Stimulated activated CD8-positive, alpha-beta memory T cell treated with anti-CD3 and anti-CD28 coated beads, Interleukin-7, amount 100 ng/mL, for 1 hour (primary cell): ENCODE data around the gene ADD3.
"Not testable (repeated sequence)": the region's sequence is repeated elsewhere in the genome, so short reads cannot be mapped to it uniquely, and the experiment has no call there.

Experiments
- DNase-seq, 2 donors: peaks; one replicate each; pipeline ENCODE4 v3.0.0-alpha.2; 2020; ENCODE audit warnings: low read depth in 2 of 2

The ADD3 gene

DNA sequence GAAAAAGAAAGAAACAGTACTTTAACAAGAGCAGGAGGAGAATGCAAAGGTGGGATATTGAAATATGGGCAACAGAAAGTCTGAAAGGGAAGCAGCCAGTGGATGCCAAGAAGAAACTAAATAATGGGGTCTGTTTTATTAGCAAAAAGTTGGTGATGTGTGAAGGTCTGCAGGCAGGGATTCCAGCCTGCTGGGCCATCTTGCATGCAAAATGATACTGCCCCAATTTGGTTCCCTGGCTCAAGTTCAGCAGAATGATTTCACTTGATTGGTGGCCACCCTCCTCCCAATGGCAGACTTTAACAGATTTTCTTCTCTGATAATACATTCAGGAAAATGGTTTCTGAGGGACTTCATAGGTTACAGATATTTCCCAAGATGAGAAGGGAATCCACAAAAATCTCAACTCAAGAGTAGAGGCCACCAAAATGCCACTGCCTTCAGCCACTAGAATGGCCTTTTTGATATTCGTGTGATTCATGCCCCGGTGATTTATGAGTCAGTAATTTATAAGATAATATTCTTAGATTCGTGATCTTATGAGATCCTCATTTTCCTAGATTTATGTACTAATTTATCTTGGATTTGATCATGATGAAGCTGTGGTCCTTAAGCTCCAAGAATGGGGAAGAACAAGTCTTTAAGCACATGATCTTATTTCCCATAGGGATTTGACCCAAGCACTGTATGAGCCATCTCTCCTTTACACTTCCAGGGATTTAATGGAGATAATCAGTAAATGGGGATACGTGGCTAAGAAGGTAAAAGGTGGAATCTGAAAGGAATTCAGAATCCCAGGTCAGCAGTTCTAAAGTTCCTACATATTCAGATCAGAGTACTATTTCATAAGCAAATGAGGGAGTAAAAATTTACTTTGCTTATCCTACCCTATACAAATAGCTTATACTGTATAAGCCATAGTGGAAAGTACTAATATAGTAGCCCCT lies 32.3 kb upstream of the ADD3 start:
- no peak for DNase-seq

DNA sequence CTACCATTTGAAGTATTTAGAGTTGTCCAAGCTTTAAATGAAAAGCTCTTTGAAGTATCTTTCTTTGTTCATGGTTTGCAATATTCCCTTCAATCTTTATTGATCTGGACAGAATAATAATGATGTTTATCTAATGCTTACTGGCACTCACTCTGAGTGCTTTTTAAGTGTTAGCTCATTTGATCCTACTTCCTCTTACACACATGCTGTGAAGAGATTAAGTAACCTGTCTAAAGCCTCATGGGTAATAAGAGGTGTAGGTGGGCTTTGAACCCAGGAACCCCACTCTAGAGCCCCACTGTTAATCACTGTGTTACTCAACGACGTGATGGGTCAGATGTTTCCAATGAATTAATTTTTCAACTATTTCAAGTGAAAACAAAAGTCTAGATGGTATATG lies 31.1 kb upstream of the ADD3 start:
- no peak for DNase-seq

DNA sequence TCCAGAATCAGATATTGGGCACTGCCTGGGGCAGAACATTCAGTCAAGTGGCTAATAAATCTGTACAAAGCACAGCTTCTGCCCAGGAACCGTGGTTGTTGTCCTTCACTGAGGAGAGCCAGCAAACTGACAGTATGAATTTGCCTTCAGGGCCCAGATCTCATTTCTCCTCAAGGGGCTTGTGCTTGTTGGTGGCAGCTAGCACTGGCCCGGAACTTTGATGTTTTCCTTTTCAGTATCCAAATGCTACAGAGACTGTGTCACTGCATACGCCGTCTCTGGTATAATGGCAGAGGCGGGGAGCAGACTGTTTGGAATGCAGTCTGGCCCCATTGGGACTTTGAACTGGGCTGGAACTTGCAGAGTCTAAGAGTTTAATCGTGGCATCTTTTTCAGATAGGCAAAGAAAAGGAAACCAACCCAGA lies 30.4 kb upstream of the ADD3 start:
- DNase-seq: no peak

DNA sequence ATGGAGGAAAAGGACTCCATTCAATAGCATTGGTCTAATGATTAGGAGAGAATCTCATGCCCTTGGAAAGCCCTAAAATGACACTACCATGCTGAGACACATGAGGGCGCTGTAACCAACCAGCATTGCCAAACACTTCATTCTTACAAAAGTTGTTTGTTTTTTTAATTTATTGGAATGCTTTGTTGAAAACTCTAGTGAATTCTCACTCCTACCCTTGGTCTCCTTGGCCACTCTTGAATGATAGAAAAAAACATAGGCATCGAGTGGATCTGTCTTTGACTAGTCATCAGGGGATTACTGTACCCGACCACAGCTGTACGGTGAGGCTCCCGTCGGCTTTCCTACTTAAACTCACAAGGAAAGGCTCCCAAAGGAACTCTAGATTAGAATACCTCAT lies 29.3 kb upstream of the ADD3 start:
- DNase-seq: peak; percentile 17 to 41

DNA sequence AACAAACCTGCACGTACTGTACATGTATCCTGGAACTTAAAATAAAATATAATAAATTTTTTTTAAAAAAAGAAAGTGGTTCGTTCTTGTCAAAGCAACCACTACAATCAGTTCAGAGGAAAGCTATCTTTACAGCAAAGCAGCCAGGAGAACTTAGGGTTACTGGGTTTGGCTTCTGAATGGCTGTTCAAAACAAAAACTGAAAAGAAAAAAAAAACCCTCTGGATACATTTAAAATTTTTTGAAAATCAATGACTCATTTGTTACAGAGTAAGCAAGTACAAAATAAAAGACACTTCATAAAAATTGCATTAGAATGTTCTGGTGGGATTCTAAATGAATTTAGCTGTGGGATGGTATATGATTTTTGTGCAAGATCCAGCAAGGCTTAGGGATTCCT lies 28.6 kb upstream of the ADD3 start:
- no peak for DNase-seq

DNA sequence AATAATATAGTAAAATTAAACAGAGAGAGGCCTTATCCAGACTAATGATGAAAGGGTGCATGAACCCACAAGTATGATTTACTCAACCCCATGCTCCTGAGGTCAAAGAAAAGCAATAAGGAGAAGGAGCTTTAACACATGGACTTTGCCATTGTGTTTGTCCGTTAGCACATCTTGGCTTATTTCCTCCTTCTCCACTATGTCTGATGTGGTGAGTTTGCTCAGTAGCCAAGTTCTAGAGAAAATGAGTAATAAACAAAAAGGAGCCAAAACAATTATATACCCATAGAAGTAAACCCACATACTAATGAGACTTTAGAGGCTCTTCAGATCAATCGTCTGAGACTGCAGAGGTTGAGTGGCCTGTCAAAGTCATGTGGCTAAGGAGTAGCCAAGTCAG lies 26.1 kb upstream of the ADD3 start:
- no peak for DNase-seq

DNA sequence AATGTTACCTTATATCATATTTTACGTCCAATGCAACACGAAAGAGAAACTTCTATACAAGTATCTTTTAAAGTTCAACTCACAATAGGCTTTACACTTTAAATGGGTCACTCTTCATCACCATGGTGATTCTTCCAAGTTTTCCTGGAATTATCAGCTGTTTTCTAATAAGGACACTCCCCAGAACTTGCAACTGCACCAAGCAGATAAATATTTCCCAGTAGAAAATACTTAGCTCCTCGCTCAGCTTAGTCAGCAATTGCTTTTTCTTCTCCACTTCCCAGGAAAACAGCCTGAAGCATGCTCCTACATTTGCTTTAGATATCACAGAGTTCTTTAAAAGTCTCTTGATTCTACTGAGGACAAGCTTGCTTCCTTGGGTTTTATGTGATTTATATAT lies 25.7 kb upstream of the ADD3 start:
- DNase-seq: no peak

DNA sequence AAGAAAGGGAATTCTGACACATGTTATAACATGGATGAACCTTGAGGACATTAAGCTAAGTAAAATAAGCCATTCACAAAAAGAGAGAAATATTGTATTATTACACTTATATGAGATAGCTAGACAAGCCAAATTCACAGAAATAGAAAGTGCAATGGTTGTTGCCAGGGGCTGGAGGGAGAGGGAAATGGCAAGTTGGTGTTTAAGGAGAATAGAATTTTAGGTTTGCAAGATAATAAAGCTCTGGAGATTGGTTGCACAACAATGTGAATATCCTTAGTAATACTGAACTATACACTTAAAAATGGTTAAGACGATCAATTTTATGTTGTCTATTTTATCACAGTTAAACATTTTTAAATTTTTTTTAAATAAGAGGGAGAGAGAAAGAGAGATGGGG lies 25.0 kb upstream of the ADD3 start:
- DNase-seq: no peak

DNA sequence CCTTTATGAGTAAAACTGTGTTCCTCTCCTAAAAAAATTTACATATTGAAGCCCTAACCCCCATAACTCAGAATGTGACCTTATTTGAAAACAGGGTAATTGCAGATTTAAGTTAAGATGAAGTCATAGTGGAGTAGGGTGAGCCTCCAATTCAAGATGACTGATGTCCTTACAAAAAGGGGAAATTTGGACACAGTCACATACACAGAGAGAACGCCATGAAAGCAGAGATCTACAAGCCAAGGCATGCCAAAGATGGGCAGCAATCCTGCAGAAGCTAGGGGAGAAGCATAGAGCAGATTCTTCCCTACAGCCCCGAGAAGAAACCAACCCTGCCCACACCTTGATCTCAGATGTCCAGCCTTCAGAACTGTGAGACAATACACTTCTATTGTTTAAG lies 23.8 kb upstream of the ADD3 start:
- no peak for DNase-seq

DNA sequence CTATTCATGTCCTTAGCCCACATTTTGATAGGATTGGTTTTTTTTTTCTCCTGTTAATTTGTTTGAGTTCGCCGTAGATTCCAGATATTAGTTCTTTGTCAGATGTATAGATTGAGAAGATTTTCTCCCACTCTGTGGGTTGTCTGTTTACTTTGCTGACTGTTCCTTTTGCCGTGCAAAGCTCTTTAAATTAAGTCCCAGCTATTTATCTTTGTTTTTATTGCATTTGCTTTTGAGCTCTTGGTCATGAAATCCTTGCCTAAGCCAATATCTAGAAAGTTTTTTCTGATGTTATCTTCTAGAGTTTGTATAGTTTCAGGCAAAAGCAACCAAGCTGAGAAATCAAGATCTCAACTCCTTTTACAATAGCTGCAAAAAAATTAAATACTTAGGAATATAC lies 22.0 kb upstream of the ADD3 start:
- not testable (repeated sequence) for DNase-seq

DNA sequence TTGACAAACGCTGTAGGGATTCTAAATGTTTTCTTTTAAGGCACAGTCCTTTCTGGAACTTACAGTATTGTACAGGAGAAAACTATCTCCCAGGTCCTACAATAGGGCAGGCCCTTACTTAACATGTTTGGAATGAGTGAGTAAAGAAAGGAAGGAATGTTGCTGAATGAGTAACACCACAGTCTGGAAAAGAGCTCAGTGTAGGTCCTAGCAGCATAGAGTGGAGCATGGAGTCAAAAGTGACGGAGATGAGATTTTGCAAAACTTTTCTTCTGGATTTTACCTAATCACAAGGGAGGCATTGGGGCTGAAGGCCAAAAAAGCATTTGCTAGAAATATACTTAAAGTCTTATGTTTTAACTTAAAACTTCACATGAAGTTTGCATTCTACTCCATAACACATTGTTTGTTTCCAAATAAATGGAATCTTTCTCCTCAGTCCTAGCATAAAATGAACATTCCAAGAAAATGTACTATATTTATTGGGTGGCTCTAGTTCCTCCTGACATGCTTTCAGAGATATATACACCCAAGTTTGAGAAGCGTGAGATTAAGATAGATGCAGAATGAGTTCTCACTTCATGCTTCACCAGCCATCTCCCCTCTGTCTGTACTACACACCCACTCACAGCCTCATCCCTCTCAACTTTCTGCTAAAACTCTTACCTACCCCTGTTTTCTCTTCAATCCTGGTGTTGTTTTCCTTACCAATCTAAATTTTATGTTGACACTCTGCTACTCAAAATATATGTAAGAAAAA lies 20.2 kb upstream of the ADD3 start:
- no peak for DNase-seq

DNA sequence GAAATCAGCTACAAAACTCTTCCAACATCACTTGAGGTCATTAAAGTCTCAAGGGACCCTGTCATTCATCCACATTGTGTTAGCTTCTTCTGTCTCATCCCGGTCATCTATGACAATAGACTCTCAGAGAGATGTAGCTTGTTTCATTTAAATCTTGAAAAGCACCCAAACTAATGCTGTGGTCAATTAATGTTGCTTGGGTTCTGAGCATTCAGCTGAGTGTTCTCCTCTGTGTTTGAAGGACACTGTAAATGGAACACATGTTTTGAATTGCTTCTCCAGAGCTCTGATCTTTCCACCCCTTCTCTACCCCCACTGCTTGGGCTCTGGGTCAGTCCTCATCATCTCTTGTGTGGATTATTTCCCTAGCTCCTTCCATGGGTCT lies 19.6 kb upstream of the ADD3 start:
- DNase-seq: no peak

DNA sequence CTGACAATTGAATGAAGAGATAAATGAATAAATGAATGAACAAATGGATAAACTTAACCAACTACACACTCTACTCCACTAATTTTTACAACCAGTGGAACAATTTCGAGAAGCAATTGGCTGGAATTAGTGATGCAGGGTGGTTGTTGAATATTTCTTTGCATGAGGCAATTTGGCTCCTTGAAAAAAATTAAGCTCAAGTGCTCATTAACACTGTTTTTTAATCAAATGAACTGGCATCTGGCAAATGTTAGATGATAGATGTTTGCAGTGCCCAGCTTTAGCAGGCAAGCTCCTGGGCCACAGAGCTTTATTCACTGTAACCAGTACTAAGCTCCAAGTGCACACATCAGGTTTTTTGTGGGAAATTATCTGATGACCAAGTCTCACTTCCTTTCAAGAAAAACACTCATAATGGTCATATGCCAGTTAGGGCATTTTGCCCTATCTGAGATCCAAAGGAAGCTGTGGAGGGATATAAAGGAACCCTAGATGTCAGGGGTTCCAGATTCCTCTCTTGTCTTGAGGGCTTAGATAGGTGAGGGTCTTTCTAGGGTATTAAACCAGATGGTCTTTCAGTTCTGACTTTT lies 16.4 kb upstream of the ADD3 start:
- DNase-seq: no peak

DNA sequence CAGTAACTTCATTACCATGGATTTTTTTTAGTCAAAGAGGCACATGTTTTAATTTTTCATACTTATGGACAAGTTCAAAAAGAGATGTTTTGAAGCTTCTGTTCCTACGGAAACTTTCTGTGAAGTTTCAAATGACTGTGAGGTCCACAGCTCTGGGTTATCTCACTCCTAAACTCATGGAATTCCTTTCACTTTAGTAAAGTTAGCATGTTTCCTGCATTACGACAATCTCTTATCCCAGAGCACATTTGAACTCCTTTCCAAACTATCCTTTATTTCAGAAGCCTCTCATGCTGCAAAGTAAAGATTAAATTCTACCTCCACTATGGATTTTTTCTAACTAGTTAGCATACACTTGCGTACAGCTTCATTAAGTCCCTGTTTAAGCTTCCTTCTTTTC lies 15.3 kb upstream of the ADD3 start:
- DNase-seq: no peak

DNA sequence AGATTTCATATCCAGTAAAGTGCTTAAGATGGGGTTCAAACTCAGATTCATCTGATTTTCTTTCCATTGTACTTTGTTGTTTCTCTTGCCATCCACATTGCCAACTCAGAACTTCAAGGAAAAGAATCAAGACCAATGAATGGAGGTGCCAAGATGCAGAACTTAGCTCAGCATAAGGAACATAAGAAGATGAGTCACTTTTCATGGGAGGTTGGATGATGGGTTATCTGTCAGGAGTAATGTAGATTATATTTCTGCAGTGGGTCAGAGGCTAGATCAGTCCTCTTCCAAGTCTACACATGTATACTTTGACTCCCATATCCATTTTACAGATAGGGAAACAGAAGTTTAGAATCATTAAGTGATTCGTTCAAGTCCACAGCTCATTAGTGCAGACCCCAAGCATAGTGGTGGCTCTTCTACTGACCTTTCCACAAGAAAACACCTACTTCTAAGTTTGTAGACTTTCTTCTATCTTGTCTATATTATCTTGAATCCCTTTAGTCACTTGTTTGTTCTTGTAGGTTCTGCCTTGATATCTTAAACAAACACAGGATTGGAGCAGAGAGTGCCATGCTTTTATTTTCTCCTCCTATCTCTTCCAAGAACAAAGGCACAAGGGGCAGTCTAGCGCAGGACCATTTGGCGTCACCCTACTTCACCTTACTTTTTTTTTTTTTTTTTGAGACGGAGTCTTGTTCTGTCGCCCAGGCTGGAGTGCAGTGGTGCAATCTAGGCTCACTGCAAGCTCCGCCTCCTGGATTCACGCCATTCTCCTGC lies 14.0 kb upstream of the ADD3 start:
- DNase-seq: no peak

DNA sequence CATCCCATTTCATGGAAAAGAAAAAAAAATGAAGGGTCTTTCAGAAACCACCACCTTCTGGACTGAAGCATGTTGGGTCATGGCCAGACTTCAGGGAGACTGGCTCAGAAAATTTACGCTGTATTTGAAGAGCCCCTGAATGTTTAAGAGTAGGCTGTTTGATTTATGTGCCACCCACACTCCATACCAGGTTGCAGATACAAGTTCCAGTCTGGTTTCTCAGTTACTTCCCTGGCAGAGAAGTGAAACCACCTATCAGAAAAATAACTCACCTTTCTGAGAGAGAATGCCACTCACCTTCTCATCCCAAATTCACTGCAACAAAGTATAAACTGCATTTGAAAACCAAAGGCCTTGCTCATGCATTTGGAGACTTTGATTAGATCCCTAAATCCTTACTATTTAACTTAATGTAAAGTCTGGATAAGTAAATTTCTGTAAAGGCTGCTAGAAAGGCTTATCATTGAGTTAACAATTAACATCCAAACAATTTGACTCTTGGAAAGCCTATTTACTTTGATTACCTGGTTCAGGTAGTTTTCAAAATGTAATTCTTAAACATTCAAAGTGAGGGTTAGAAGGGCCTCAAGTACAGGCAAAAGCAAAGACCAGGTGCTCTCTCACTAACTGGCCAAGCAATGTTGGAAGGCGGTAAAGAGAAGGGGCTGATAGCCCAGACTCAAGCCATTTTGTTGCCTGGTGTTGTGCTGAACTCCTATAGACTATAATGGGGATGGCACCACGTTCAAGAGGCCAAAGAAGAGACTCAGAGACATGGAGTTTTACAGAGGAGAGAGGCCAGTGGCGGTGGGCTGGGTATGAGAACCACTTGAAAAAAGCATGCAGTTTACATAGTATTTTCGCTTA lies 12.8 kb upstream of the ADD3 start:
- DNase-seq: no peak

DNA sequence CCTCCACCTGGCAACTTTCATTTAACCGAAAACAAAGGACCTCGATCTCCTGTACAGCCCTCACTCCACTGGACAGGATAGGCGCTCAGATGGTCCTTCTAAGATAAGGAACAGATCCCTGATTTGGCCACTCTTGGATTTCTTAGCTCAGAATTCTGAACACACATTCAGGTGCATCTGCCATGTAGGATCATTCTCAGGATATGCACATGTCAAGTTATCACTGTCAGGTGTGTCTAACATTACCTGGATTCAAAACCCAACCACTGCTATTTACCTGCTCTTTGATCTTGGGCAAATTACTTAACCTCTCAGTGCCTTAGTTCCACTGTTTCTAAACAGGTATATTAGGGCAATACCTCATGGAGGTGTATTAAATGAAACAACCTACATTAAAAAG lies 12.2 kb upstream of the ADD3 start:
- DNase-seq: no peak

DNA sequence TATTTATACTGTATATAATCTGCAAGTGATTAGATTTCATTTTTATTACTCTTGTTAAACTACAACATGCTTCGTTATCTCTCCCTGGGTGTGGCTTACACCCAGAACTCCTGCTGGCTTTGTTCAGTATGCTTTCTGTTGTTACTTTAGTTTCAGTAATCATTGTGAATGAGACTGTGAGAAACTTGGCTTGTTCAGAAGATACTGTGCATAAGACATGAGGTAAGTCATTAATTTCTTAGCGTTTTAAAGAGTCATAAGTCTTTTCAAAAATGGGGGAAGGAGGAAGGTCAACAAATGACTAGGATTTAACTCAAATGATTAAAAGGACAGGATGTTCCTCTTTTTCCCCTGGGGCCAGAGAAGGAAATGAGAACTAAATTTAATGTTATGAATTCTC lies 11.6 kb upstream of the ADD3 start:
- no peak for DNase-seq

DNA sequence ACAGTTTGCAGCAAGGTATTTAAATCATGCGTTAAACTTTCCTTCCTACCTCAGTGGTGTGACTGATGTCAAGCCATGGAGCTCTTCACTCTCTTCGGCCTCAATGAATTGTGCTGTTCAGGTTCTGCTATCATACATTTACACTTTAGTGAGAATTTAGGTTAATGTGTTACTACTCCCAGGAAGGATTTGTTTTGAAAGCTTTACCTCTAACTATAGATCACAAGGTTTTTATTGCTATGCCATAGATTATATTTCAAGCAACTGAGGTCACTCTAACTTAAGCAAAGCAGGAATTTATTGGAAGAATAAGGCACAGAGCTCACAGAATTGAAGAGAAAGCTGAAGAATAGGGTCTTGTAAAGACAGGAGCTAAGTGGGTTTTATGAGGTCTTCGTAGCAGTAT lies 11.0 kb upstream of the ADD3 start:
- DNase-seq: no peak

DNA sequence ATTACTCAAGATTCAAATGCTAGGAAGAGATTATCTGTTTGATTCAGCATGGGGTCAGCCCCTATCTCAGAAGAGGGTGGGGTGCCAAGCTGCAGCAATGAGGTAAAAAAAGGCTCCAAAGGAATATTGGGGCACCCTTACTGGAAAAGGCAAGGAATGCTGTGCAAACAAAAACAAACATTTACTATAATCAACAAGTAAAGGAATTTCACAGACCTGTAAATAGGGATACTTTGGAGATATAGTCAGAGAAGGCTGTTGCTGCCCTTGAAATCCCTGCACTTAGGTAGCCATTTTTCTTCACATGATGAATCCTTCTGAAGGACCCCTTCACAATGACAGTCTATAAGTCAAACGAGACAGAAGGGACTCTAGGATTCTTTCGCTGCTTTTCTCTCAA lies 10.6 kb upstream of the ADD3 start:
- DNase-seq: no peak

DNA sequence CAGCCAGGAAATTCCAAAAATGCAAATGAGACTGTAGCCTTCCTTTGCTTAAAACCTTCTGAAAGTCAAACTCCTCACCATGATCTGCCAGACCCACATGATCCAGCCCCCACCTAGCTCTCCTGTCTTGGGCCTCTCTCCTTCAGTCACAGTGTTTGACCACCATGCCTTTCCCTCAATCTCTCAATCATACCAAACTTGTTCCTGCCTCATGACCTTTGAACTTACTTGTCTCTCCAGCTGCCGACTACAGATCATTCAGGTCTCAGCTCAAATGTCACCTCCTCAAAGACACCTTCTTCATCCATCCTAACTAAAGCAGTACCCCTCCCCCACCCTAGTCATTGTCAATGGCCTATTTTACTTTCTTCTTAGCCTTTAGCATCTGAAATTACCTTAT lies 9.3 kb upstream of the ADD3 start:
- no peak for DNase-seq
